Osteoblast (primary cell): ENCODE data around the gene RUNDC3A. TPM values are rescaled to one million over a fixed set of nuclear protein-coding genes. Genes with fewer than 3 reads are reported as not detected.

Source experiments
- DNase-seq: peaks from one replicate; pipeline ENCODE4 v3.0.0; 2011; ENCODE audit warnings: low spot score, mixed read lengths; ENCODE audit not compliant: insufficient read length; ENCODE audit errors: missing footprints
- H2AFZ ChIP-seq: 2 replicates; pipeline ENCODE4 v1.6.0; 2011; ENCODE audit warnings: mild to moderate bottlenecking, low read length
- H3K27ac ChIP-seq: 2 replicates; pipeline ENCODE4 v1.5.1; 2011; ENCODE audit warnings: mild to moderate bottlenecking, low read depth, low read length, moderate library complexity
- H3K27me3 ChIP-seq: 2 replicates; pipeline ENCODE4 v1.6.0; 2012; ENCODE audit warnings: mild to moderate bottlenecking, control low read depth, inconsistent platforms, low read length, moderate library complexity; ENCODE audit not compliant: insufficient read depth
- H3K36me3 ChIP-seq: 2 replicates; pipeline ENCODE4 v1.5.1; 2011; ENCODE audit warnings: mild to moderate bottlenecking, low read length, control low read depth, moderate library complexity; ENCODE audit not compliant: insufficient read depth
- H3K4me1 ChIP-seq: 2 replicates; pipeline ENCODE4 v1.5.1; 2011; ENCODE audit warnings: mild to moderate bottlenecking, low read length, control low read depth, moderate library complexity; ENCODE audit not compliant: insufficient read depth
- H3K4me2 ChIP-seq: 2 replicates; pipeline ENCODE4 v1.6.0; 2011; ENCODE audit warnings: mild to moderate bottlenecking, low read length; ENCODE audit not compliant: insufficient read depth
- H3K4me3 ChIP-seq: fragments of 200-600 bp; sonication (generic); 3 replicates; pipeline ENCODE4 v1.5.1; 2012; ENCODE audit warnings: mild to moderate bottlenecking, low read length, inconsistent platforms; ENCODE audit not compliant: insufficient read depth
- H3K79me2 ChIP-seq: 2 replicates; pipeline ENCODE4 v1.6.0; 2012; ENCODE audit warnings: mild to moderate bottlenecking, low read length, control low read depth, inconsistent platforms; ENCODE audit not compliant: insufficient read depth
- H3K9me3 ChIP-seq: 2 replicates; pipeline ENCODE4 v1.5.1; 2011; ENCODE audit warnings: low read depth, low read length, control low read depth
- H4K20me1 ChIP-seq: 2 replicates; pipeline ENCODE4 v1.6.0; 2012; ENCODE audit warnings: mild to moderate bottlenecking, low read length, control low read depth; ENCODE audit not compliant: insufficient read depth
- CTCF ChIP-seq: IDR thresholded peaks from 2 replicates; pipeline ENCODE4 v1.5.1; 2011; ENCODE audit warnings: mild to moderate bottlenecking, low read depth, low read length, moderate library complexity; ENCODE audit errors: extremely low read depth
- total RNA-seq: library from RNA; depleted of rRNA; stranded (reverse); fragments of >200 nt; gene quantifications from 2 replicates; pipeline ENCODE4 v1.2.3, GENCODE V29; 2012

Gene RUNDC3A
- total RNA-seq, 1 donor: not detected

GRCh38 chr17:44310188-44310587, 1.8 kb downstream of the RUNDC3A start:
- Histone ChIP-seq H3K36me3 (no peaks in the 10 kb centered on the region), H3K4me3 (no peak overlapping the region), H2AFZ (no peak overlapping the region), H3K27ac (no peak overlapping the region), H3K79me2 (no peaks in the 10 kb centered on the region), H3K4me2 (no peak overlapping the region), H3K4me1 (no peaks in the 10 kb centered on the region), H4K20me1 (no peaks in the 10 kb centered on the region), H3K27me3 (peaks cover 28% of the 10 kb centered on the region), H3K9me3 (no peaks in the 10 kb centered on the region)
- TF ChIP-seq CTCF: no peak
- peak; percentile 79 for DNase-seq

GRCh38 chr17:44310609-44311376, 2.4 kb downstream of the RUNDC3A start:
- no peaks in the 10 kb centered on the region for H3K4me1 ChIP-seq
- no peaks in the 10 kb centered on the region for H3K9me3 ChIP-seq
- peaks cover 31% of the 10 kb centered on the region for H3K27me3 ChIP-seq
- H2AFZ ChIP-seq: no peak overlapping the region
- peak; percentile 82 for DNase-seq
- no peak overlapping the region for H3K27ac ChIP-seq
- H3K4me3 ChIP-seq: no peak overlapping the region
- TF ChIP-seq CTCF: no peak
- H4K20me1 ChIP-seq: peaks cover 2% of the 10 kb centered on the region
- H3K36me3 ChIP-seq: no peaks in the 10 kb centered on the region
- H3K4me2 ChIP-seq: no peak overlapping the region
- H3K79me2 ChIP-seq: no peaks in the 10 kb centered on the region

- no peak for TF ChIP-seq CTCF
- H3K27me3 ChIP-seq: peaks cover 40% of the 10 kb centered on the region
Observed at GRCh38 chr17:44311562-44312181, 3.3 kb downstream of the RUNDC3A start.

GRCh38 chr17:44312396-44313104, 4.1 kb downstream of the RUNDC3A start:
- H3K4me3 ChIP-seq: no peak overlapping the region
- peaks cover 41% of the 10 kb centered on the region for H3K27me3 ChIP-seq
- H3K27ac ChIP-seq: no peak overlapping the region
- no peaks in the 10 kb centered on the region for H3K36me3 ChIP-seq
- no peaks in the 10 kb centered on the region for H3K9me3 ChIP-seq
- TF ChIP-seq CTCF: no peak
- DNase-seq: peak; percentile 76
- H3K79me2 ChIP-seq: no peaks in the 10 kb centered on the region
- H3K4me1 ChIP-seq: no peaks in the 10 kb centered on the region
- no peak overlapping the region for H2AFZ ChIP-seq
- H3K4me2 ChIP-seq: no peak overlapping the region
- H4K20me1 ChIP-seq: peaks cover 2% of the 10 kb centered on the region

More at GRCh38 chr17:44311562-44312181, 3.3 kb downstream of the RUNDC3A start:
- H3K4me2 ChIP-seq: no peak overlapping the region
- no peaks in the 10 kb centered on the region for H3K79me2 ChIP-seq
- H4K20me1 ChIP-seq: peaks cover 2% of the 10 kb centered on the region
- peak; percentile 80 for DNase-seq
- H3K27ac ChIP-seq: no peak overlapping the region
- no peaks in the 10 kb centered on the region for H3K36me3 ChIP-seq
- no peaks in the 10 kb centered on the region for H3K4me1 ChIP-seq
- no peaks in the 10 kb centered on the region for H3K9me3 ChIP-seq
- H3K4me3 ChIP-seq: no peak overlapping the region
- no peak overlapping the region for H2AFZ ChIP-seq
